ENCODE data around the gene CTIF. TPM values are rescaled to one million over a fixed set of nuclear protein-coding genes. Genes with fewer than 3 reads are reported as not detected.

Gene CTIF
- total and polyA plus RNA-seq, 4 donors: 10.6 to 26.7 (median 12.3) TPM

GRCh38 chr18:48734460-48734859, 195.6 kb downstream of the CTIF start:
- H3K36me3 ChIP-seq (ENCODE audit: control insufficient read depth in 4 of 4, insufficient read depth in 3 of 4, low read depth in 1 of 4, low read length in 3 of 4): peaks cover 0 to 8% (median 2%) of the 10 kb centered on the region in 4 donors
- H3K9ac ChIP-seq (ENCODE audit: low read depth in 1 of 2, low read length in 2 of 2): no peak overlapping the region
- no peaks in the 10 kb centered on the region for H3K9me3 ChIP-seq (ENCODE audit: control insufficient read depth in 4 of 4, low read length in 3 of 4)
- no peak for DNase-seq (ENCODE audit: low spot score)
- H3K27ac ChIP-seq (ENCODE audit: low read depth in 1 of 2, low read length in 2 of 2): no peak overlapping the region
- 98% methylated on average over 5 of the region's 5 CpGs for WGBS
- no peak overlapping the region for H3K4me3 ChIP-seq (ENCODE audit: low read depth in 1 of 3, low read length in 3 of 3)
- TF ChIP-seq YY1 (IDR thresholded peaks at IDR 0.05) (no peak), HNF4G (IDR thresholded peaks at IDR 0.05) (no peak), RAD21 (IDR thresholded peaks at IDR 0.05) (no peak)
- no peaks in the 10 kb centered on the region for H3K27me3 ChIP-seq (ENCODE audit: control insufficient read depth in 4 of 4, insufficient read depth in 4 of 4, low read length in 3 of 4)
- H3K4me1 ChIP-seq (ENCODE audit: control insufficient read depth in 4 of 4, insufficient read depth in 4 of 4, low read length in 3 of 4): peaks cover 0 to 1% (median 0%) of the 10 kb centered on the region in 4 donors

- no peaks in the 10 kb centered on the region for H3K27me3 ChIP-seq (ENCODE audit: control insufficient read depth in 4 of 4, insufficient read depth in 4 of 4, low read length in 3 of 4)
- H3K4me3 ChIP-seq (ENCODE audit: low read depth in 1 of 3, low read length in 3 of 3): no peak overlapping the region
- WGBS: 74% methylated on average over 8 of the region's 8 CpGs
- H3K36me3 ChIP-seq (ENCODE audit: control insufficient read depth in 4 of 4, insufficient read depth in 3 of 4, low read depth in 1 of 4, low read length in 3 of 4): peaks cover 0 to 8% (median 2%) of the 10 kb centered on the region in 4 donors
- H3K27ac ChIP-seq (ENCODE audit: low read depth in 1 of 2, low read length in 2 of 2): no peak overlapping the region
- TF ChIP-seq MAX (IDR thresholded peaks at IDR 0.05) (no peak), ATF3 (IDR thresholded peaks at IDR 0.05) (no peak), RXRA (IDR thresholded peaks at IDR 0.05) (no peak), GABPA (IDR thresholded peaks at IDR 0.05 in 1 of 2, conservative IDR thresholded peaks at IDR 0.05 in 1 of 2) (no peak), HNF4A (conservative IDR thresholded peaks at IDR 0.05) (no peak), FOXA2 (IDR thresholded peaks at IDR 0.05) (no peak), YY1 (IDR thresholded peaks at IDR 0.05) (no peak), JUND (IDR thresholded peaks at IDR 0.05) (no peak), TAF1 (conservative IDR thresholded peaks at IDR 0.05) (no peak), REST (IDR thresholded peaks at IDR 0.05) (no peak), FOXA1 (IDR thresholded peaks at IDR 0.05) (no peak)
- no peaks in the 10 kb centered on the region for H3K9me3 ChIP-seq (ENCODE audit: control insufficient read depth in 4 of 4, low read length in 3 of 4)
- H3K4me1 ChIP-seq (ENCODE audit: control insufficient read depth in 4 of 4, insufficient read depth in 4 of 4, low read length in 3 of 4): peaks cover 0 to 1% (median 0%) of the 10 kb centered on the region in 4 donors
- DNase-seq (ENCODE audit: low spot score): no peak
- no peak overlapping the region for H3K9ac ChIP-seq (ENCODE audit: low read depth in 1 of 2, low read length in 2 of 2)
Observed at GRCh38 chr18:48735080-48735676, 196.3 kb downstream of the CTIF start.

GRCh38 chr18:48735681-48736255, 196.9 kb downstream of the CTIF start:
- no peak overlapping the region for H3K27ac ChIP-seq (ENCODE audit: low read depth in 1 of 2, low read length in 2 of 2)
- no peak overlapping the region for H3K4me3 ChIP-seq (ENCODE audit: low read depth in 1 of 3, low read length in 3 of 3)
- no peak overlapping the region for H3K9ac ChIP-seq (ENCODE audit: low read depth in 1 of 2, low read length in 2 of 2)
- no peak for DNase-seq (ENCODE audit: low spot score)
- H3K9me3 ChIP-seq (ENCODE audit: control insufficient read depth in 4 of 4, low read length in 3 of 4): no peaks in the 10 kb centered on the region
- no peaks in the 10 kb centered on the region for H3K27me3 ChIP-seq (ENCODE audit: control insufficient read depth in 4 of 4, insufficient read depth in 4 of 4, low read length in 3 of 4)
- WGBS: 97% methylated on average over 14 of the region's 14 CpGs
- peaks cover 0 to 8% (median 2%) of the 10 kb centered on the region in 4 donors for H3K36me3 ChIP-seq (ENCODE audit: control insufficient read depth in 4 of 4, insufficient read depth in 3 of 4, low read depth in 1 of 4, low read length in 3 of 4)
- peaks cover 0 to 1% (median 0%) of the 10 kb centered on the region in 4 donors for H3K4me1 ChIP-seq (ENCODE audit: control insufficient read depth in 4 of 4, insufficient read depth in 4 of 4, low read length in 3 of 4)
- TF ChIP-seq RXRA (IDR thresholded peaks at IDR 0.05) (no peak), MAX (IDR thresholded peaks at IDR 0.05) (no peak), HNF4G (IDR thresholded peaks at IDR 0.05) (no peak), ATF3 (IDR thresholded peaks at IDR 0.05) (no peak), RAD21 (IDR thresholded peaks at IDR 0.05) (no peak), CTCF (IDR thresholded peaks at IDR 0.05; ENCODE audit: low read depth, low read length, missing input control) (no peak), FOXA1 (IDR thresholded peaks at IDR 0.05) (no peak), NR2F2 (IDR thresholded peaks at IDR 0.05) (no peak), JUND (IDR thresholded peaks at IDR 0.05) (no peak), ZBTB33 (IDR thresholded peaks at IDR 0.05) (no peak)

Data from liver (tissue), 9 donors.